ENCODE measurements around the gene SUMF1.

The SUMF1 gene

GRCh38 chr3:4466741-4467521 lies at the start of gene SUMF1:
SUMF1 (minus strand) TSS chr3:4467269; CDS start chr3:4467245, 24 bp downstream.
- peak; percentile 81 to 85 for DNase-seq

DNA sequence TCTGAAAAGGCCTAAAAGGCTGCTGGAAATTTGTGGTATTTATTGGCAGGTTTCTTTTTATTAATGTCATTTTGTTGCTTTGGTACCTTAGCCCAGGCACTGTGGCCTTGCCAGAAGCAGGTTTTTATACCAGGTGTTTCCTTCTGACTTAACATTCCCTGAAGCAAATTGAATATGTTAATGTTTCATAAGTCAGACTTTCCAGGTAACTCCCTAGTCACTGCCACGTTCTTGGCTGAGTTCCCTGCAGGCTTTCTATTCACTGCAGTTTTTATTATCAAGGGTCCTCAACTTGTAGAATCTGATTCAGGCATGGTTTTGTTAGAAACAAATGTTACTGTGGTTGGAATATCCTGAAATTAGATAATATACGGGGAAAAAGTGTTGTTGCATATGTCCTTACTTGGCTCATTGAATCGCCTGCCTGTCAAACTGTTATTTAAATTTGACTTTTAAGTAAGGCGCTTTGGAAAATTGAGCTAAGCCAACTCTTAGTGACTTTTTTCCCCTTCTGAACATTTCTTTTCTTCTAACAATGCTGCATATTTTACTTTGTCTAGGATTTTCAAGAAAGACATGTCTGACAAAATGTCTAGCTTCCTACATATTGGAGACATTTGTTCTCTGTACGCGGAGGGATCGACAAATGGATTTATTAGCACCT lies 49.0 kb upstream of the SUMF1 start:
- DNase-seq: no peak

DNA sequence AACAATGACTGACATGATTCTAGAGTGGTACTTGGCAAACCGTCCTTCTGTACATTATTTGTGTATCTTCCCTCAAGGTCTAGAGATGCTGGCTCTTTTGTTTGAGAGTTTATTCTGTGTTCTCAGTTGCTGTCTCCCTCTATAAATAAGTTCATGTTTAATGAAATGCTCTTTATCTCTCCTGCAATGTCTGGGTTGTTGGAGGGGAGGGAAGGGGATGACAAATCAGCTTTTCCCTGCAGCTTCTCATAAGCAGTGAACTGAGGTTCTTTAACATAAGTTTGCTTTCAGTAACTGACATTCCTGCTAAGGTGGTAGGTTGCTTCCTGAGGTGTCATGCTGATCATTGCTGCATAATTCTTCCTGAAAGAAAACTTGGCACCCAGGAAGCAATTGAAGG lies 47.8 kb upstream of the SUMF1 start:
- DNase-seq: no peak

DNA sequence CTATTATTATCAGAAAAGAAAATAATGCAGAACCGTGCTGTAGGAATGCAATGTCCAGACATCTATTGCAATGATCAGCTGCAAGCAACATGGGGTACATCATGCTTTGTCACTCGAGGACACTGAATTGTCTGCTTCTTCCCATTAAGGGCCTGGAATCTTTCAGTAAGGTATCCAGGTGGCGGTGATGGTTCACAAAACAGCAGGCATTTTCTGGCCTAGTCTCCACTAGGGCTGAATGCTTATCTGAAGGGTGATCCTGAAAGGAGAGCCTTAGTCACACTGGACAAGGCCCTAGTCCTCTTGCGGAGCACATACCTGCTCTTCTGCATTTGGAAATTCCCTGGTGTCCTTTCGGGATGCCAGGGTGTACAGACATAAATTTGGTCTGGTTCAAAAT lies 47.3 kb upstream of the SUMF1 start:
- no peak for DNase-seq

DNA sequence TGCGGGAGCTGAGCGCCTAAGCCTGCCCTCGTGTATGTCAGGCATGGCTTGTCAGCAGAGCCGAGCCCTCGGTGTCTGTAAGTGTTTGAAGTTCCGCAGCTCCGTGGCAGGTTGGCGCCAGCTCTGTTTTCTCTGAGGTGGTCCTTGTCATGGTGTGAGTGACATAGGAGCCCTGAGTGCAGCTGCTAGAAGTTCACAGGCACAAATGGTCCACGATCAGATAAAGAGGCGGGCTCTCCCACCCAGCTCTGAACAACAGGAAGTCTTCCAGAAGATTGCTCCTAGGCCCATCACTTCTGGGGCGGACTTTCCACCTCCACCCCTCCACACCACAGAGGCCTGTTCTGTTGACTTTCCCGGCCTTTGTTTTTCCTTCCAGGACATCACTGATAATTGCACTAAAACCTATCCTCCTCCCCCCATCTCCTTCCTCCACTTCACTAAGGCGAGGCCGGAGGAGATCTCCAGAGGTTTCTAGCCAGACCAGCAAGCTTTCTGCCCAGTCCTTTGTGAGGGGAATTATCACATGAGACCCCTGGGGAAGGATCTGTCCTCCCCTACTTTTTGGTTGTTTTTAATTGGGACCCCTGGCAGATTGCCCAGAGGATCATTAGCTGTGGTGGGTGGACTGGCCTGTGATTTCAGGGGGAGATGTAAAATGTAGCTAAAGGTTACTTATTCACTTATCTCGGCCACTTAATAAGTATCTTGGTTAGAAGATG lies 46.0 kb upstream of the SUMF1 start:
- no peak for DNase-seq

DNA sequence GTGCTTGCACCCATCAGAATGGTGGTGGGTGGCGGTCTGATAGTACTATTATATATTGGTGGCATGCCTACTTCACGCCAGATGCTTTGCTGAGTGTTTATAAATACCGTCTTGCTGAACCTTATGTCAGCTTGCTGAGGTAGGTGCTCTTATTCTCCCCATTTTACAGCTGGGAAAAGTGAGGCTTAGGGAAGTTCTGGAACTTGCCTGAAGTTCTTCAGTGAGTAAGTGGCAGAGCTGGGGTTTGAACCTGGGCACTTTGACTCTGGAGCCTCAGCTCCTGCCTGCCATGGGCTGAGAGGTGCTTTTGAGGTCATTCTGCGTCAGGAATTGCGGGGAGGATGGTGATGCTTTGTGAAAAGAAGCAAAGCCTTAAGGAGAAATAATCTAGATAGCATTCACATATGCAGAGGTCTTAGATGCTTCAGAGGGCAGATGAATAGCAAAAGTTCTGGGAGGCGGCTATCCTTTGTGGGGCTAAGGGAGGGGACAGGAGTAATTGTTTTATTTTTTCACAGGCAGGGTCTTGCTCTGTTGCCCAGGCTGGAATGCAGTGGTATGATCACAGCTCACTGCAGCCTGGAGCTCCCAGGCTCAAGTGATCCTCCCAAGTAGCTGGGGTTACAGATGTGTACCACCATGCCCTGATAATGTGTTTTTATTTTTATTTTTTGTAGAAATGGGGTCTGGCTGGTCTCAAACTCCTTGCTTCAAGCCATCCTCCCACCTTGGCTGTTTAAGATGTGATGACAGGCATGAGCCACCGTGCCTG lies 44.6 kb upstream of the SUMF1 start:
- no peak for DNase-seq

- DNase-seq: no peak
Measured at GRCh38 chr3:4509983-4510755, 43.1 kb upstream of the SUMF1 start.

DNA sequence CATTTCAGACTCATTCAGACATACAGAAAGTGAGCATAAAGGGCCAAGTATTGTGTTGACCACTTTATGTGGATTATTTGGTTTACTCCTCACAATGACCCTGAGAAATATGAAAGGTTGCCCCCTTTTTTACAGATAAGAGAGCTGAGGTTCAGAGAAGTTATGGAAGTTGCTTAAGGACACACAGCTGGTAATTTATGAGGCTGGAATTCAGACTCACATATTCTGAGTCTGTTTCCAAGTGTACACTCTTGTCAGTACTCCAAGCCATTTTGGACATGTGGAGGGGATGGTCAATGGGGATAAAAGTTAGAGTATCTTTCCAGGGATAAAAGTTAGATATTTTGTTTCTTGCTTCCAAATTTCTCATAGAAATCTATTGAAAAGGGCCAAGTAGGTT lies 42.0 kb upstream of the SUMF1 start:
- no peak for DNase-seq

GRCh38 chr3:4508048-4508981 lies 41.2 kb upstream of the SUMF1 start:
- no peak for DNase-seq

GRCh38 chr3:4507024-4507596 lies 40.0 kb upstream of the SUMF1 start:
- no peak for DNase-seq

GRCh38 chr3:4506559-4507023 lies 39.5 kb upstream of the SUMF1 start:
- DNase-seq: no peak

GRCh38 chr3:4505688-4506558 lies 38.9 kb upstream of the SUMF1 start:
- DNase-seq: no peak

- DNase-seq: peak in 1 of 2 experiments; percentile 43
Measured at GRCh38 chr3:4504340-4505261, 37.5 kb upstream of the SUMF1 start.

- DNase-seq: no peak
Measured at GRCh38 chr3:4503050-4503449, 36.0 kb upstream of the SUMF1 start.

DNA sequence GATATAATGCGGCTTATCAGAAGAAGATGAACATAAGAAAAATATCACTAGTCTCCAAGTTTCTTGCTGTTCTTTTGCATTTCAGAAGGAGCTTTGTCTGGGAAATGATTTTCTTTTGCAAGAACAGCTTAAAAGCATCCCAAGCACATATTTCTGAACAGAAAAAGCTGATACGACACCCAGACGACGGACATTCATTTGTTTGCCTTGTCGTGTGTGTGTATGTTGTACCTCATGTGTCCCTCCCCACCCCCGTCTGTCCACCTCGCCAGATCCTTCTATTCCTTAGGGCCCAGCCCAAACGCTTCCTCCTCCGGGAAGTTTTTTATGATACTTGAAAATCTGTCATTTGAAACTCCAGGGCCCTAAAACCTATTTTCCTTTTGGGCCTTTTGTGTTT lies 34.9 kb upstream of the SUMF1 start:
- DNase-seq: no peak

DNA sequence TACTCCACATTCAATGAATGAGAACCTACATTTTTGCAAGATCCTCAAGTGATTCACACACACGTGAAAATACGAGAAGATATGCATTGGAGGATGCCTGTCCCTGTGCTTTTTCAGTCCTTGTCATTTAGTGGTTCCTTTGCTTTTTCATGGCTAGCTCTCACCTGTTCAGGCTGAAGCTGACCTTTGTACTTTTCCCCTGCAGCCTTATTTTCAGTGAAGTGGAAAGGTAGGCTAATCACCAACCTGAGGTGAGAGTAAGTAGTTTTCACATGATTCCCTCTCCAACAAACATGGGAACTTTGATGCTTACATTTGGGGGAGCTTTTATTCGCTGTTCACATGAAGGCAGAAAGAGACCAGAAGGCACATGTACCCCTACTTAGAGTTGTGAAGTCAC lies 34.4 kb upstream of the SUMF1 start:
- DNase-seq: no peak

- no peak for DNase-seq
Measured at GRCh38 chr3:4498446-4498845, 31.4 kb upstream of the SUMF1 start.

GRCh38 chr3:4497843-4498324 lies 30.8 kb upstream of the SUMF1 start:
- DNase-seq: no peak

All from activated T-cell treated with anti-CD3 and anti-CD28 coated beads, Interleukin-2, amount 50 U/mL, for 48 hours (primary cell).